HG02759 (cell line): Measurements from ENCODE around the gene SMPD4.
"Not testable (repeated sequence)": the region's sequence is repeated elsewhere in the genome, so short reads cannot be mapped to it uniquely, and the experiment has no call there.

Experiments
- ATAC-seq: cut with Tn5 transposase; IDR thresholded peaks from one replicate; pipeline ENCODE4 v1.9.1; 2021; ENCODE audit warnings: mild to moderate bottlenecking, moderate library complexity; ENCODE audit not compliant: unreplicated experiment

The SMPD4 gene

DNA sequence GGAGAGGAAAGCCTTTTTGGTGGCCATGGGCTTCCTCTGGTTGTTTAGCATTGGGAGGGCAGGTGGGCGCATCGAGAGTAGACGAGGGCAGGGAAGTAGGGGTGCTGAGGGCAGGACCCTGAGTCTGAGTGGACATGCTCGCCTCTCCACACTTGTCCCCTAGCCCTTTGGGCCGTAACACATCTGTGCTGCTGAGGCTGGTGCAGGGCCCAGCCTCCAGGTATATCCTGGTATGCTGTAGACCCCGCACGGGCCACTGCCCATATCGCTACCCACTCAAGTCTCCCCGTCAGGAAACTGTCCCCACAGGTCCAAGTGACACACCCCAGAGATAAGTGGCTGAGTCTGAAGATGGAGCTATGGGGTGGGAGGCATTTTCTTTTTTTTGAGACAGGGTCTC, 22.8 kb downstream of the SMPD4 start:
- ATAC-seq: no peak

DNA sequence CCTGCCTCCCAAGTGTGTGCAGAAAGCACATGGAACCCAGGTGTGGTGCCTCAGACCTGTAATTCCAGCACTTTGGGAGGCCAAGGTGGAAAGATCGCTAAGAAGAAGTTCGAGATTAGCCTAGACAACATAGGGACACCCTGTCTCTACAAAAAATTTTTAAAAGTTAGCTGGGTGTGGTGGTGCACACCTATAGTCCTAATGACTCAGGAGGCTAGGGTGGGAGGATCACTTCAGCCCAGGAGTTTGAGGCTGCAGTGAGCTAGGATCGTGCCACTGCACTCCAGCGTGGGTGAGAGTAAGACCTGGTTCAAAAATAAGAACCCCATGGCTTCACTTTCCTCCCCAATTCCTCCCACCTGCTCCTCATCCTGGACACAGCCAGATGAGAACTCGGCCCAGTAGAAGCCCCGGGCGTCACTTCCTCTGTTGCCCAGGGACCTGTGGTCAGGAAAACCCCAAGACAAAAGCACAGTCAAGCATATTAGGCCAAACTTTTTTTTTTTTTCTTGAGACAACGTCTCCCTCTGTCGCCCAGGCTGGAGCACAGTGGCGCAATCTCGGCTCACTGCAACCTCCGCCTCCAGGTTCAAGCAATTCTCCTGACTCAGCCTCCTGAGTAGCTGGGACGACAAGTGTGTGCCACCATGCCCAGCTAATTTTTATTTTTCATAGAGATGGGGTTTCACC, 23.4 kb downstream of the SMPD4 start:
- peak; percentile 83 for ATAC-seq

DNA sequence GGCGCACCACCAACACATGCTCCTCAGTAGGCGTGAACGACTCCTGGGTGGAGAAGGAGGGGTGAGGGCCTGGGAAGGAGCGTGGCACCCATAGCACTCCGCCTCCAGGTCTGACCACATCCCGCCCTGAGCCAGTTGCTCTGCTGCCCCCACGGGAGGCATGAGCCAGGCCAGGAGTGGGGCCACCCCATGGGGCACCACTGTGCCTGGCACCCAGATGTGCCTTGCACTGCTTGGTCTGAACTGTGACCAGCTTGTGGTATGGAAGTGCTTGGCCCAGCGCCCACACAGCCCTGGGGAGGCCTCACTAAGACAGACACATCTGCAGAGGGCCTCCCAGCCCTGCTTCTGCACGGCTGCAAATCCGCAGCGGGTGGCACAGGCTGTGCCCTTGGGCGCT, 24.0 kb downstream of the SMPD4 start:
- peak; percentile 43 for ATAC-seq

DNA sequence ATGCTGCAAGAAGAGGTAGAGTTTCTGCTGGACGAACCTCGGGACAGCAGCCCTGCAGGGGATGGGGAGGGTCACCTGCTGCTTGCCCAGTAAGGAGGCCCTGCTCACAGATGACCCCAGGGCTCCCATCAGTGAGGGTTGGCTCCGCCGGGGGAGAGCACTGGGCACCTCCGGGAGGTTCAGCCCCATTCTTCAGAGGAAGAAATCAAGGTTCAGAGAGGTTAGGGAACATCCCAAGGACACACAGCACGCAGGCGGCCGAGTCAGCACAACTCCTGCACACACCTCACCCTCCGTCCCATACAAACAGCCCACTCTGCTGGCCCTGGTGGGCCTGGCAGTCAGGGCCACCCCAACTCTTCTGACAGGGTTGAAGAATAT, 24.8 kb downstream of the SMPD4 start:
- ATAC-seq: no peak

DNA sequence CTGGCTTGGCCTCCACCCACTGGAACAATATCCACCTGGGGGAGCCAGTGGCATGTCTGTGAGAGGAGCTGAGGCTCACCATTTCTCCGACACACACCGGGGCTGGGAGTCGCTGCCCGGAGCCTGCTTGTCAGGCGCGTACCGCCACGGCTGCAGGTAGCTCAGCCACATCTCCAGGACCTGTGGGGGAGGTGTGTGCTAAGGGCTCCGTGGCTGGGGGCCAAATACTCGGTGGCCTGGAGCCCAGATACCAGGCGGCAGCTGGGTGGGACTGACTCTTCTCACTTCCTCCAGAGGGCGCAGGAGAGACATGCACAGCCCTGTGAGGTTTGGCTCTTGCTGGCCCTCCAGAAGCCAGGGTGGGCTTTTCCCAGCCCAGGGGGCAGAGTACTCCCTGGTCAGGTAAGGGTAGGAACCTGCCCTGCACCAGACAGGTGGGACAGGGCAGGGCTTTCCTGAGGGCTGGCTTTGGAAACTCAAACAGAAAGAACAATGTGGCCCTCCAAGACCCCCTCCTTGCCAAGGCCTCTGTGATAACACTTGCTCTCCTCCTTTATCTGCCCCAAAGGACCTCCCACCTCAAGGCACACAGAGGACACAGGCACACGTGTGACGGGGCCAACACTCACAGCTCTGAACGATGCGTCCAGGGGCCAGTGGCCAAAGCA, 25.3 kb downstream of the SMPD4 start:
- ATAC-seq: not testable (repeated sequence)

DNA sequence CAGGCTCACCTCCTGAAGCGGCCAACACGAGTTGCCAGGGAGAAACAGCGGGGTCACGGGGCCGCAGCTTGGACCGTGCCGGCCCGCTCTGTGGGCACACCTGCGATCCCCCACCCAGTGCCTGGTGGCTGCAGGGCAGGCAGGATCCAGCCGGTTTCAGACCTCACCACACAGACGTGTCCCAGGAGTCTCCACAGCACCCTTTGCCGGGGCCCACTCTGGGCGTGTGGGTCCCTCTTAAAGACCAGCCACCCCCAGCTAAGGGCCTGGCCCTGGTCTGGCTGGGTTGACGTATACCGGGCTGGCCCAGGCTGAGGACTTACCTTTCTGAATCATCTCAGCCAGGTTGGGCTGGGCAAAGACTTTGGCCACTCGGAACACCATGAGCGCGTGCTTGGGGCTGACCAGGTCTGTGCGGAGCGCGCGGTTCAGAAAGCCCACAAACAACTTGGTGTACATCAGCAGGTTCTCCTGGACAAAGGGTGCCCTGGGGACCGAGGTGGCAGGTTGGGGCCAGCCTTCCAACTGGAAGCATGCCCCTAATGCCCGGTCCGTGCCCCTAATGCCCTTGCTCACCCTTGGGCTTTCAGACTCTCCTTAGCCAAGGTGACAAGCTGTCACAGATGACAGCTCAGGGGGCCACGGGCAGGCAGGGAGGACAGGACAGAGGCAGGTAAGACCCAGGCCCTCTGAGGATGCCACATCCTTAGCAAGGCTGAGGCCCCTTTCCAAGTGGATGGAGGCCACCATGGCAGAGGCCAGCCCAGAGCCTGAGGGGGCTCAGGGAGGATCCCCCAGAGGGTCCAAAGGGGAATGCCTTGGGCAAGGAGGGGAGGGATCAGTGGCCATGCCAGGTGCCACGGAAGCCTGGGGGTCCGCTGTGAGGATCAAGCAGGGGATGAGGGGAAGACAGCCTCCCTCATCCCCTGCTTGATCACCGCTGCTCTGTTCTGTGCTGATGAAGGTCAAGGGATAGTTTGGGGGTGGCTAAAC, 26.3 kb downstream of the SMPD4 start:
- ATAC-seq: no peak

DNA sequence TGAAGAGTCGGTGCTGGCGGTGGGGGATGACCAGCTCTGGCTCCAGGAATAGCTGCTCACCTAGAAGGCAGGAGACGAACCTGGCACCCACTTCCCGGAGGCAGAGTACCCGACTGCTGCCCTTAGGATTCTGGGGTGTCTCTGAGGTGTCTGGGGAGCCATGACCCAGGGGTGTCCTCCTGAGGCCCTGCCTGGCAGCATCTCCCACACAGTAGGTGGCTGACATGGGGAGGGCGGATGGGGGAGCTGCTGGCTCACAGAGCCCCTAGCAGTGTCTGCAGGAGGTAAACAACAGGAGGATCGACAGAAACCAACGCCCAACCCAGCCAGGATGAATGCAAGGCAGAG, 27.0 kb downstream of the SMPD4 start:
- ATAC-seq: not testable (repeated sequence)

DNA sequence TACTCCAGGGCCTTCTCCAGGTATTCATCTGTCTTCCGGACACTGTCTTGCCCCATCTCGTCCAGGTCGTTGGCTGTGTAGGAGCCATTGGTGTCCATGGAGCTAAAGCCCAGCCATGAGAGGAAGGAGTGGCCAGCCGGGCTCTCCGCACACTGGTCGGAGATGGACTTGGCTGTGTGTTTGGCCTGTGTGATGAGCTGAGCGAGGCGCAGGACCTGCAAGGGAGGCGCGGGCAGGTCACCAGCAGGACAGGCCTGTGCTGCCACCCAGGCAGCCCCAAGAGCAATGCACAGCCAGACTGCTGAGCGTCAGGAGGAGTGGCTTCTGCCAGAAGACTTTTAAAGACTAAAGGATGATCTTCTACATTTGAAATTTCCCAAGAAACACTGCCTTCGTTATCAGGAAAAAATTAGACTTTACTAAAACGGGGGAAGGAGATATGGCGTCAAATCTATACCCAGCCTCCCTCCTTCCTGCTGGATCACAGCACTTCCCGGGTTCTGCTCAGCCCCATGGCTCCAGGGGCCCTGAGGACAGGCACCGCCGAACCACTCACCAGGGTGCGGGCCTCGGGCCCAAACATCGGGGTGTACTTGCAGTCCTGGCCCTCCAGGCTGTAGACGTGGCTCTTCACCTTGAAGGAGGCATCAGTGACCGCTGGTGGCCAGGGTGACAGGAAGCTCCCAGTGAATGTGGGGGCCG, 27.5 kb downstream of the SMPD4 start:
- ATAC-seq: not testable (repeated sequence)

DNA sequence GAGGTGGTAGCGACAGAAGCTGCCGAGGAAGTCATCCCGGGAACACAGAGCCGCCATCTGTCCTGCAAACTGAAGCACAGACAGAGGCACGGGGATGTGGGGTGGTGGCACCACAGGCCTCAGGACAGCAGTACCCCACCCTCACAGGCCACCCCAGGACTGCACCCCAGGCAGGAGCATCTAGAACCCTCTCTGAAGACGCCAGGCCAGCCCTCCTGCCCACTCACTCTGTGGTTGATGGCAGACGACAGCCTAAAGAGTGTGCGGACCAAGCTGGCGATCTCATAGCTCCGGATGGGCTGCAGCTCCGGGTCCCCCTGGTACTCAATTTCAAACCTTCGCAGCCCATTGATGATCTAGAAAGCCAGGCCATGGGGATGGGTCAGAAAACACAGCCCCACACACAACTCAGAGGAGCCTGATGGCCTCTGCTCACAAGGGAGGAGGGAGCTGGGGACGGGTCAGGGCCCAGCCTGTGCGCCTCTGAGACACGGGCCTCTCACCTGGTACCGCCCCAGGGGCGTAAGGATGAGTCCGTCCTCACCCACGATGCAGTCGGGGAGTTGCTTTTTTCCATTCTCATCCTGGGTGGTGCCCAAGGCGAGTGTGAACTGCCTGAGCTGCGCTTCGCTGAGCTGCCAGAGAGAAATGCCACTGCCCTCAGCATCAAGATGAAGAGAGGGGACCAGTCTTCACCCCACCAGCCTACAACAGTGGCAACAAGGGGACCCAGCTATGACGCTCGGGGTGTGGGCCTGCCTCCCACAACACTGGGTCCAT, 28.4 kb downstream of the SMPD4 start:
- no peak for ATAC-seq

DNA sequence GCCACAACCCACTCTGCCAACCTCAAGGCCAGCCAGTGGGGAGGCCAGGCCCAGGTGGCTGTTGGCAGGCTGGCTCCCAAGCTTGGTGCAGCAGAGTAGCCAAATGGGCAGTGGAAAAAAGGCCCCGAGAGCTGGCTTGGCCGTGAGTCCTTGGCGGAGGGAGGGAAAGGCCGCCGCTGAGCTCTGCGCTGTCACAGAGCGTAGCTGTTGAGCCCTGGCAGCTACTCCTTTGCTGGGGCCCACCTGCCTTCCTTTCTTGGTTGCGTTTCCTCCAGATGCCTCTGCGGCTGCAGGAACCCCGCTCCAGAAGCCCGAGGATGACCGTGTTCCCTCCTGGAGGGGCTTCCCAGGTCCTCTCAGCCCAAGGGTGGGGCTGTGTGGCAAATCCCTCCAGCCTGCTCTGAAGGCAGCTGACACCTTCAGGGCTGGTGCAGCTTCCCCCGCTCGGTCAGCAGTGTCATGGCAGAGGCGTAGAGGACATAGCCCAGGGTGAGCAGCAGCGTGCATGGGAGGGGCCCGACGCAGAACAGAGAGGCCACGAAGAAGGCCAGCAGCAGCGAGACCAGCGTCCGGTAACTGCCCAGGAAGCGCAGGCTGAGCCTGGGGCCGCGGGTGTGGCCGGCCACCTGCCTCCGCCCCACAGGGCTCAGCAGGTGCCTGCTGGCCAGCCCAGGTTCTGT, 29.1 kb downstream of the SMPD4 start:
- not testable (repeated sequence) for ATAC-seq

DNA sequence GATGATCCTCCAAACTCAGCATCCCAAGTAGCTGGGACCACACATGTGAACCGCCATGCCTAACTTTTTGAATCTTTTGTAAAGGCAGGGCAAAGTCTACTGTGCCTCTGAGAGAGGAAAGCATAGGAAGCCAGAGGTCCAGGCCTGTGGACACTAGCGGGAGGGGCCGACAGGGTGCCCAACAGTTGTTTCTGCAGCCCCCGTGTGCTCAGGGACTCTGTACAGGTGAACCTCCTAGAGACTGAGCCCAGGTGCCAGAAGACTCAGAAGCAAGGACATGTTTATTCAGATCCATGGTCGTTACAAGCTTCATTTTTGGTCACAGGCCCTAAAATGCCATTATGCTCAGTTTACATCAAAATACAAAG, 30.3 kb downstream of the SMPD4 start:
- not testable (repeated sequence) for ATAC-seq

DNA sequence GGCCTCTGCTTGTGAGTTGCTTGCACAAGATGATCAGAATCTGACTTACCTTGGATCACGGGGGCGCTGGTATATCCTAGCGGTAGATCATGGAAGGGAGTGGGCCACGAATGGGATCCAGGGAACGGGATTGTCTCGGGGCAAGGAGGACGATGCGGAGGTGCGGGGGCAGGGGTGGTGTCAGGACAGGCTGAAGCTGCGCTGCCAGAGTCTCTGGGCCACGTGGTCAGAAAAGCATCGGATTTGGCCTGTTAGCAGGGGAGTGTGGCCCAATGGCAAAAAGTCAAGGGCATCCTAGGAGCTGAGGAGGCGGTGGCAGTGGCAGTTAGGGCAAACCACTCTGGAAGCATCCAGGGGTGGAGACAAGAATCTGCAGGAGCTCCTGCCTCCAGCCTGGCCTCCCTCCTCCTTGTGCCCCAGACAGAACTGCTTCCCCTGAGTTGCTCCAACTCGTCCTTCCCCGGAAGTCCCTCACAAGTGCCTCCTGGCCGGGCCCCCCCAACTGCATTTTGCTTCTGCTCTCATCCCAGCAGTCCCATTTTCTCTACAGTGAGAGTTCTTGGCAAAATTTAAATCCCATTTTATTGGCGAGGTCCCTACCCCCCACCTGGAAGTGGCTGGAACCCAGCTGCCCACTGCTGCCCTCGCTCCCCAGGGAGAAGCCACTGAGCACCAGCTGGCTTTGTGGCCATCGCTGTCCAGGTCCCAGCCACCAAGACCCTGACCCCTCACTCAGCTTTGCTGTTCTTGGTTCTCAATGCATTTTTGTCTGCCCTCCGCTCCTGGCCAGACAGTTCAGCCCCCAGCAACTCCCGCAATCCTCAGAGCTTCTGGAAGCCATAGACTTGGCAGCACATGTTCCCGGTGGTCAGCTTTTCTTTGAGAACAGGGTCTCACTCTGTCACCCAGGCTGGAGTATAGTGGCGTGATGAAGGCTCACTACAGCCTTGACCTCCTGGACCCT, 30.9 kb downstream of the SMPD4 start:
- no peak for ATAC-seq

DNA sequence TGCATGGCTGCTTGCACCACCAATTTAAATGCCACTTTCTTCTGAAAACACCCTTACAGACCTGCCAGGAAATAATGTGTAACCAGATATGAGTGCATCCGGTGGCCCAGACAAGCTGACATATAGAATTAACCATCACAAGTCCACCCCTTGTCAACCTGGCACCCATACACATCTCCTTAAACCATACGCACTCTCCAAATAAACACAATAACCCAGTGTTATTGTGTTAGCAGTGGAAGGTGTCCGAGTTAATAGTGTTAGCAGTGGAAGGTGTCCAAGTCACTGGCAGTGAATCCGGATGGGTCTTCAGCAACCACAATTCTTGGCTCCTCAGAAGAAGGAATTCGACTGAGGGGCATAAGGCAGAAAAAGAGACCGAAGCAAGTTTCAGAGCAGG, 32.9 kb downstream of the SMPD4 start:
- ATAC-seq: not testable (repeated sequence)

DNA sequence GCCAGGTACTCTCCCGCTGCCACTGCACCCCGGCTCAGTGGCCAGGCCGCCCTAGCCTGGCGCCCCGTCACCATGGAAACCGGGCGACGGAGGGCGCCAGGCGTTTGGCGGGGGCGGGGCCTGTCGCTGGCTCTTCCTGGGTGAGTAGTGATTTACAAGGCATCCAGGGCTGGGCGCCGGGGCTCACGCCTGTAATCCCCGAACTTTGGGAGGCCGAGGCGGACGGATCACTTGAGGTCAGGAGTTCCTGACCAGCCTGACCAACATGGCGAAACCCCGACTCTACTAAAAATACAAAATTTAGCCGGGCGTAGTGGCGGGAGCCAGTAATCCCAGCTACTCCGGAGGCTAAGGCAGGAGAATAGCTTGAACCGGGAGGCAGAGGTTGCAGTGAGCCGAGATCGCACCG, 36.4 kb downstream of the SMPD4 start, which contains the start of gene CCDC74B:
CCDC74B (minus strand) TSS at position 107 of the 409 bp plus-strand sequence. CDS start 116 bp downstream, outside the sequence.
- peak; percentile 96 for ATAC-seq

DNA sequence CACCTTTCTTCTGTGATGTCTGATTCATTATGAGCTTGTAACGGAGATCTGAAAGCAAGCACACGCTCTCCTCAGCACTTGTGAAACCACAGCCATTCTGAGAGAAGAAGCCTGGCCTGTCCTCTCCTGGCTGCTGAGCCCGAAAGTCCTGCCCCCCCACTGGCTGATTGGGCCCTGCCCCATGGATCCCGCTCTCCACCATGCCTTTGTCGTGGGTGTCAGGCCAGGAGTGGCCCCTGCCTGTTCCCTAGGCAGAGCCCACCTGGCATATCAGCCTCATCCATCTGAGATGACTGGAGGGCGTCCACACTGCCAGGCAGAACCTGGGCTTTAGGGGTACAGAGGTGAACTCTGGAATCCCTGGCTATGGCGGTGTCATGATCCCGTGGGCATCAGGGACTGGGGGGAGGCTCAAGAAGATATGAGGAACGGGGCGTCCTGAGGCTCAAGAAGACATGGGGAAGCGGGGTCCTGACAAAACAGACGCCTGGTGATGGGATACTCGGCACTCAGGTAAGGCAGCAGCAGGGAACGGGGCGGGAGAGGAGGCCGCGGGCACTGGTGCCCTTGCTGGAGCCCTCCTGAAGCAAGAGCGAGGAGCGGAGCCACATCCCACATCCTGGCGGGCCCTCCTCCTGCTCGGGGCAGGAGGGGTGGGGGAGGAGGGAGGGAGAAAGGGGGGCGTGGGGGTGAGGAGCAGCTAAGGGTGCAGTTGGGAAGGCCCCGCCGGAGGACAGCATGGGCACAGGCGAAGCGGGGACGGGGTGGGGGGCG, 37.9 kb downstream of the SMPD4 start:
- not testable (repeated sequence) for ATAC-seq

DNA sequence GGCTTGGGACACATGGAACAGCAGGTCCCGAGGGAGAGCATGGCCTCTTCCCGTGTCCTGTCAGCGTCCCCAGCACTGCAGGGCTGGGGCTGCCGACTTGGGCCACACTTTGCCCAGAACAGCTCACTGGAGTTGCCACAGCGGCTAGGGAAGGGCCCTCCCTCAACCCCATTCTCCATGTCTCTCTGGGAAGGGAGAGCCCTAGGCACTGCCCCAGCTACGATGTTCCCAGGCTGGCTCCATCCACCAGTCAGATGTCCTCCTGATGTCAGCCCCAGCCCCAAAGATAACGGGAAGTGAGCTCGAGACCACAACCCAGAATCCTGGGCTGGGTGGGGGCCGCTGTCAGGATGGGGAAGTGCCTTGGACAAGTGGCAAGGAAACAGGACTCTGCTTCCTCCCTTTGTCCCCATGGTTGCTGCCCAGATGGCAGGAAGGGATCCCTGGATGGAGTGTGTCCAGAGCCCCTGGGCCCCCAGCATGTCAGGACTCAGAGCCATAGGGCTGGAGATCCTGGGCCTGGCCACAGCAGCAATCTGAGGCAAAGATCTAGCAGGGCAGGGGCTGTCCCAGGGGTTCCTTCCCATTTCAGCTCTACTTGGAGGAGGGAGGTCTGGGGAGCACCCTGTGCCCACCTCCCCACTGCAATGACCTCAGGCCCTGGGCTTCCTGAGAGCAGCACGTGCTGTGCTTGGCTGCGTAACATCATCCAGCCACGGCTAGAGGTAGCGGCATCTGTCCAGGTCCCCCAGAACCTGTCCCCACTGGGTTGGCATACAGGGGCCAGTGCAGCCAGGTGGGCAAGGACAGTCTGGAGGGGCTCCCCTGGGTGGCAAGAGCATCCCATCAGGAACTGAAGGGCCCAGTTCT, 38.8 kb downstream of the SMPD4 start:
- ATAC-seq: not testable (repeated sequence)
